ENCODE results near the gene OVOL1.

DNA sequence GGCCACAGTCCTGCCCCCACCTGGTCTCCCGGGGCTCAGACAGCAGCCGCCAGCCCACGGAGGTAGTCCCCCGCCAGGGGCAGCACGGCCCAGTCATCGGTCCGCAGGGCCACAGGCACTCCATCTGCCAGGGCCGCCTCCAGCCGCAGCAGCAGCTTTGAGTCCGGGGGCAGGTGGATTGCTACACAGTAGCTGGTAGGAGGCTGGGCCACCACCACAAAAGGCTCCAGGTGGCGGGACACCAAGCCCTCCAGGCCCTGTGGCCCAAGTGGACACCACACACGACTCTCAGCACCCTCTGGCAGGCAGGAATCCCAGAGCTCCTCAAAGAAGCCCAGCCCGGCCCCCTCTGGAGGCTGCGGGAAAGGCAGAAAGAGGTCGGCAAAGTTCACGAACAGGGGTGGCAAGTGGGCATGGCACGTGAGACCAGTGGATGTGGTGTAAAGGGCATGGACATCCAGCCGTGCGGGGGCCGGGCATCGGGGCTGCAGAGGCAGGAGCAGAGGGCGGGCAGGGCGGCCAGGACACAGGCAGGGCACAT is 9.0 kb upstream of the OVOL1 start:
- TF ChIP-seq, protein P1, sequence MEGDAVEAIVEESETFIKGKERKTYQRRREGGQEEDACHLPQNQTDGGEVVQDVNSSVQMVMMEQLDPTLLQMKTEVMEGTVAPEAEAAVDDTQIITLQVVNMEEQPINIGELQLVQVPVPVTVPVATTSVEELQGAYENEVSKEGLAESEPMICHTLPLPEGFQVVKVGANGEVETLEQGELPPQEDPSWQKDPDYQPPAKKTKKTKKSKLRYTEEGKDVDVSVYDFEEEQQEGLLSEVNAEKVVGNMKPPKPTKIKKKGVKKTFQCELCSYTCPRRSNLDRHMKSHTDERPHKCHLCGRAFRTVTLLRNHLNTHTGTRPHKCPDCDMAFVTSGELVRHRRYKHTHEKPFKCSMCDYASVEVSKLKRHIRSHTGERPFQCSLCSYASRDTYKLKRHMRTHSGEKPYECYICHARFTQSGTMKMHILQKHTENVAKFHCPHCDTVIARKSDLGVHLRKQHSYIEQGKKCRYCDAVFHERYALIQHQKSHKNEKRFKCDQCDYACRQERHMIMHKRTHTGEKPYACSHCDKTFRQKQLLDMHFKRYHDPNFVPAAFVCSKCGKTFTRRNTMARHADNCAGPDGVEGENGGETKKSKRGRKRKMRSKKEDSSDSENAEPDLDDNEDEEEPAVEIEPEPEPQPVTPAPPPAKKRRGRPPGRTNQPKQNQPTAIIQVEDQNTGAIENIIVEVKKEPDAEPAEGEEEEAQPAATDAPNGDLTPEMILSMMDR (conservative IDR thresholded peaks at IDR 0.05; ENCODE audit: low read length), result no peak
- no peak for TF ChIP-seq EZH2phosphoT487 (IDR thresholded peaks at IDR 0.05; ENCODE audit: borderline replicate concordance, low read depth, low read length)

Measured in OCI-LY7 (cell line).